ENCODE data around the gene CAPN8.

CAPN8 gene

DNA sequence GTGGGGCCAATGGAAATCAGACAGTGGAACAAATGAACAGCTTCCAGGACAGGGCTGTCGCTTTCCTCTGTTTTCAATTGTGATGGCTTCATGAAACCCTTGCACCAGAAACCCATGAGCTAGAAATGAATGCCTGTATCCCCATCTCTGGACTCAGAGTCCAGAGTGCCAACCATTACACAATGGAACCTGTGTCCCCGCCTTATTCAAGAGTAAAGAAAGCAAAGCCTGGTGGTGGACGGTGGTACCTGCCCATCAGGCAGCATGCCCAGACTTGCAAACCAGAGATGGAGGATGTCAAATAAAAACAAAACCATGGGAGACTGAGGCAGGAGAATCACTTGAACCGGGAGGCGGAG lies 42.5 kb upstream of the CAPN8 start:
- TF ChIP-seq ZFX (IDR thresholded peaks at IDR 0.05) = no peak
- no peak; the same call in 1 of the 2 replicates for TF ChIP-seq CTCF (conservative IDR thresholded peaks at IDR 0.05)

DNA sequence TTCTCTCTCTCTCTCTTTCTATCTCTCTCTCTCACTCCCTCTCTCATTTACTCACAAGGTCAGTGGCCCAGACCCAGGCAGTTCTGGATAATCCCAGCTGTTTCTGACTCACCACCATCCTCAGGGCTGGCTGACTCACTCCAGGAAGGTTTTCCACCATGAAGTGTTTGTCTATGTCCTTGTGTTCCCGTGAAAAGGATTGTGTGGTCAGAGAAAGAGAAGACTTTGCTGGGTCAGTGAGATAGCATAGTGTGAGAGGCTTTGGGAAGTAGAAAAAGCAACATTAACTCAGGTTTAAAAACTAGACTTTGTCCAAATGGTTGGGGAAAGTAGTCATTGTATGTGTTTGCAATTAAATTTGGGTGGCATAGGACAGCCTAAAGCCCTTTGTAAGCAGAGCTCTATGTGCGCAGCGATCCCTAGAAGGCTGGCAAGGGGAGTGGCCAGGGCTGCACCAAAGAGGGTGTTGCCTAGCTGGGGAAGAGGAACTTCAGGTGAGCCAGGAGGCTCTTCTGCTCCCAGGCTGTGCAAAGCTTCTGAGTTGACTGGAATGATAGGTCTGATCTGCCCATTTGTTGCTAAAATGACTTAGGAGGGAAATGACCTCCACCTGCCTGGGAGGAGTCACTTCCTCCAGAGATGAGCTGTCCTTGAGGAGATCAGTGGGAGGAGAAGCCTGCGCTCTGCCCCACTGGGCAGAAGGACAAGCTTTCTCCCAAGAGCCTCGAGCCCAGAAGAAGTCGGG lies 41.9 kb upstream of the CAPN8 start:
- H3K27ac ChIP-seq = peak overlapping the region; percentile 56
- TF ChIP-seq CTCF (conservative IDR thresholded peaks at IDR 0.05) = no peak
- TF ChIP-seq ZFX (IDR thresholded peaks at IDR 0.05) = no peak

More for the DNA sequence above, 42.5 kb upstream of the CAPN8 start:
- peak overlapping the region; percentile 56 for H3K27ac ChIP-seq

- TF ChIP-seq CTCF (conservative IDR thresholded peaks at IDR 0.05) (no peak), ZFX (IDR thresholded peaks at IDR 0.05) (no peak)
- peak overlapping the region; percentile 56 for H3K27ac ChIP-seq
Observed at GRCh38 chr1:223706077-223706973, 40.8 kb upstream of the CAPN8 start.

DNA sequence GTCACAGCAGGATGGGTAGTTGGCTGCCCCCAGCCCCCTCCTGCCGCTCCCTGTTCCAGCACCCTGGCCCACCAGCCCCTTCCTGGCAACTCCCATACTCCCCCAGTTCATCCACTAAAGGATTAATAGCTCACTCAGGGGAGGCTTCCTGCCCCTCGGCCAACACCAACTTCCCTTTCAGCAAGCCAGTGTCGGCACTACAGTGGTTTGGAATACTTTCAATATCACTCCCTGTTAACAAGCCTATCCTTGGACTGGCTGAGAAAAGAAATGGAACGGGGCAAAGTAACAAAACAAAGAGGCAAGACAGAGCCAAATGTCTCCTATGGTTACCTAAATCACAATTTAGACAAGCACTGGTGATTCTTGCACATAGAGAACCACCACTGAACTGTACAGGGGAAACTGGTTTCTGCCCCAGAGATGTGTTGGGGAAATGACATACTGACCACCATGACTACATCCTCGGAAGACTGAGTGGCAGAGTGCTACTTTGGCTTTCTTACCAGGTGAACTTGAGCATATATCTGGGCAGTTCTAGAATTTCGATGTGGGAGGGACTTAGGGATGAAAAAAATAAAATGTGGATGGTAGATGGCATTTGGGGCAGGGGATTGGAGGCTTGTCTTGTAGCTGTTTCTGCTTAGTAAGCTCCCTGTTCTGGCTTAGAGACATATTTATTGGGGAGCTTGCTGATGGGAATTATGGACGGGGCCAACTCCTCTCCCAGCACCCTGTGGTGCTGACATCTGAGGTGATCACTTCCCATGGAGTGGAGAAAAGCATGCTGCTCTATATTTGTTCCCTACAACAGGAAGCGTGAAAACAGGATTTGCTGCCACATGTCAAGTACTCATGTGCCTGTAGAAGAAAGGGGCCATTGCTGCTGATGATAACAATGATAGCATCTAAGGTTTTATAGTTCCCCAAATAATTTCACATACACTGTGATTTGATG lies 39.7 kb upstream of the CAPN8 start:
- no peak overlapping the region for H3K27ac ChIP-seq
- TF ChIP-seq ZFX (IDR thresholded peaks at IDR 0.05) = no peak
- no peak for TF ChIP-seq CTCF (conservative IDR thresholded peaks at IDR 0.05)

DNA sequence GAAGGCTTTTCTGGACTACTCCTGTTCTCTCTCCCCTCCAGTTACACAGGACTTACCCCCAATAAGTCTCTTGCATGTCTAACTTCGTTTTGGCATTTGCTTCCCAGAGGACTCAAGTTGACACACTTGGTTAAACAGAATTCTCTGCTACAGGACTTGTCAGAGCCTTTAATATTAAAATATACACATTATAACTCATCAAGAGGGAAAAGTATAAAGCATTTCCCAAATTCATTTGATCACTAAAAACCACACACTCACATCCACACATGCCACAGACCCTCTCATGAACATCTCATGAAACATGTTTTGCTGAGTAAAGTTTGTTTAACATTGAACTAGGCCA lies 38.1 kb upstream of the CAPN8 start:
- TF ChIP-seq CTCF (conservative IDR thresholded peaks at IDR 0.05) (no peak), ZFX (IDR thresholded peaks at IDR 0.05) (no peak)
- H3K27ac ChIP-seq = no peak overlapping the region

DNA sequence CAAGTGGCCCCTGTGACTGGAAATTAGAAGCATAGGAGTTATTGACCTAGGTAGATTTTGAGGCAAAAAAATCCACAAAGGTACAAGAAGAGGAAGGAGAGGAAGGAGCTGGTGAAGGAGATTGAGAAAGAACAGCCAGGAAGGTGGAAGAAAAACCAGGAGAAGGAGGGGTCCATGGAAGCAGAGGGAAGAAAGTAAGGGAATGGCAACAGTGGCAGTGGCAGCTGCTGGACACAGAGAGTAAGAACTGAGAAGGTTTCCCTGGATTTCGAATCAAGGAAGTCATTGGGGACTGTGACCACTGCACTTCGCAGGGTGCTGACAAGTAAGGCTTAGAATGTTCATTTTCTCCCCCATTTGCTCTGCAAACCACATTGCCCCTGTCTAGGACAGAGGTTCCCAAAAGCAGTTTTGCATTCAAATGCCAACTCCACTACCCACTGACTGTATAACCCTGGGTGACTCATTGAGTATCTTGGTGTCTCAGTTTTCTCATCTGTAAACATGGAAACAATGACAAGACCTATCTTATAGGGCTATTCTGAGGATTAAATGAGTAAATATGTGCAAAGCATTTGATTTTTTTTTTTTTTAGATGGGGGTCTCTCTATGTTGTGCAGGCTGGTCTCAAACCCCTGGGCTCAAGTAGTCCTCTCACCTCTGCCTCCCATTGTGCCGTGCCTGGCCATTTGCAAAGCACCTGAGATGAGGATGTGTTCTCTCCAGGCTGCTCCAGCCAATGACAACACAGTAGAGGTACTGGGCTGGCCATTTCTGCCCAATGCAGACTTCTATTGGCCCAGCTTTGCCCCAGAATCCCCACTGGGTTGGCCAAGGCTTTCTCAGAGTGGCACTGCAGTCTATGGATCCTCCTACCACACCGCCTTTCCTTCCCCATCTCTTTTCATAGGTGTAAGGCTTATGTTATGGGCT lies 37.5 kb upstream of the CAPN8 start:
- TF ChIP-seq CTCF (conservative IDR thresholded peaks at IDR 0.05) = no peak
- H3K27ac ChIP-seq = no peak overlapping the region

Measured in C4-2B (cell line).